NCI-H345 treated with DMSO at 0.1 percent for 48 hours (cell line): ENCODE results near the gene AP1G2.
"Not testable (repeated sequence)": the region's sequence is repeated elsewhere in the genome, so short reads cannot be mapped to it uniquely, and the experiment has no call there.

Experiments
- DNase-seq: peaks from one replicate; lab custom pipeline; 2025; ENCODE audit not compliant: unreplicated experiment; lab: John Stamatoyannopoulos, UW

The AP1G2 gene

DNA sequence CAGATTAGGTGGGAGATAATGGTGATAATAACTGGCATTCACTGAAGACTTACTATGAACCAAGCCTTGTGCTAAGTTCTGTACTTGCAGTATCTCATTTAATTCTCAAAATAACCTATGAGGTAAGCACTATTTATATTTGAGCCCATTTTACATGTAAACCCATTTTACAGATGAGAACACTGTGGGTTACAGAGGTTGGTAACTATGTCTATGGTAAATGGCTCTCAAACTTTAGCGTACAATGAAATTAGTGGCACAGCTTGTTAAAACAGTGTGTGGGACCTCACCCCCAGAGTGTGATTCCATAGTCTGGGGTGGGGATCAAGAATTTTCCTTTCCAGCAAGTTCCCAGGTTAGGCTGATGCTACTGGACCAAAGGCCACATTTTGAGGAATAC, 33.2 kb upstream of the AP1G2 start:
- no peak for DNase-seq

- no peak for DNase-seq
These were observed 32.7 kb upstream of the AP1G2 start for GRCh38 chr14:23600322-23600707.

GRCh38 chr14:23594191-23594590, 26.6 kb upstream of the AP1G2 start:
- DNase-seq = not testable (repeated sequence)

DNA sequence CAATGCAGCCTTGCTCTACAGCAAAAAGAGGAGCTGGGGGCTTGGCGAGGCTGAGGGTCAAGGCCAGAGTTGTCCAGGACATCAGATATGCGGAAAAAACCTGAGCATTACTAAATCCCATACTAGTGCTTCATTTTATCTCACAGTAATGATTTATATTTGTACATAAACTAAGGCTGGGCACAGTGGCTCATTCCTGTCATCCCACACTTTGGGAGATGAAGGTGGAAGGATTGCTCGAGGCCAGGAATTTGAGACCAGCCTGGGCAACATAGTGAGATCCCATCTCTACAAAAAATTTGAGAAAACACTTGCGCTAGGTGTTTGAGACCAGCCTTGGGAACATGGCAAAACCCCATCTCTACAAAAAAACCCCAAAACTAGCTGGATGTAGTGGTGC, 22.6 kb upstream of the AP1G2 start:
- DNase-seq = no peak

DNA sequence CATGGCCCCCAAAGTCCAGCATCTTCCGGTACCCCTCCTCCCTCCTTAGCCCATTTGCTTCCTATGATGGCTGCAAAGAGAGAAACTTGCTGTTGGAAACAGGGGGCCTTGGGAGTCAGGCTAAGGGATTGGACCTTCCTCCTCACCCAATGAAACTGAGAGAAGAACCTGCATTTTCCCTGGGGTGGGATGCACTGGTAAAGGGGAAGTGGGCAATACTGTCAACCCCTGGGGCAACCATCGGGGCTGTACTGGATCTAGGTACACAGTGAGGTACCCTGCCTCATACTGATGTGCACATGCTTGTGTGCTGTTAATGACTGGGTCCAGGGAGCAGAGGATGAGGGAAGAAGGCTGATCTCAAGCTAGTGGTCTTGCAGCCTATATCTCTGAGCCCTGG, 22.0 kb upstream of the AP1G2 start:
- DNase-seq = no peak

DNA sequence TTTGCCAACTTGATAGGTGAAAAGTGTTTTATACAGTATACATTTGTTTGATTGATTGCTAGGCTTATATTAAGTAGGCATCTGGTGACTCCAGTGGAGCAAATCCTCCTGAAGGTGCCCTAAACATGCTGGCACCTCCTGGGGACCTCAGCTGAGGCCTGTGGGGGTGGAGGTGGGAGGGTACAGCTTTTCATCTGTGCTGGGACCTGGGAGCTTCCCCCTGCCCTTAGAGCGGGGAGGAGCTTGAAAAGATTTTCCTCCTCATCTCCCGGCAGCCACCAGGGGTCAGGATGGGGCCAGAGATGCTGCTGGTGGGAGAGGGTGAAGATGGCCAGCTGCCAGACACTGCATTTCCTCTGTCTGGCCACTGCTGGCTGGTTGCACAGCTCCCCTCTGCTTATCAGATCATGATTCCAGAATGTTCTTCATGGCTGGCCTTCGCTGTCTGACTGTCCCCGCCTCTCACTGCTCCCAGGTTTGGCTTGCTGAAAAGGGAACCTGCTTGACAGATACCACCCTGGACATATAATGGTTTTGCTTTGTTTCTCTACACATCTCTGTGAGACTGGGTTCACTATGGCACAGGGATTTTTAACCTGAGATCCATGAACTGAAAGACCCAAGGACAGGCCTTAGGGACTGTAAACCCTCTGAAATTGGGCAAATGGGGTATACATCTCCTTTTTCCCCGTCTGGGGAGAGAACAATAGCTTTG, 21.4 kb upstream of the AP1G2 start:
- DNase-seq = peak; percentile 68

DNA sequence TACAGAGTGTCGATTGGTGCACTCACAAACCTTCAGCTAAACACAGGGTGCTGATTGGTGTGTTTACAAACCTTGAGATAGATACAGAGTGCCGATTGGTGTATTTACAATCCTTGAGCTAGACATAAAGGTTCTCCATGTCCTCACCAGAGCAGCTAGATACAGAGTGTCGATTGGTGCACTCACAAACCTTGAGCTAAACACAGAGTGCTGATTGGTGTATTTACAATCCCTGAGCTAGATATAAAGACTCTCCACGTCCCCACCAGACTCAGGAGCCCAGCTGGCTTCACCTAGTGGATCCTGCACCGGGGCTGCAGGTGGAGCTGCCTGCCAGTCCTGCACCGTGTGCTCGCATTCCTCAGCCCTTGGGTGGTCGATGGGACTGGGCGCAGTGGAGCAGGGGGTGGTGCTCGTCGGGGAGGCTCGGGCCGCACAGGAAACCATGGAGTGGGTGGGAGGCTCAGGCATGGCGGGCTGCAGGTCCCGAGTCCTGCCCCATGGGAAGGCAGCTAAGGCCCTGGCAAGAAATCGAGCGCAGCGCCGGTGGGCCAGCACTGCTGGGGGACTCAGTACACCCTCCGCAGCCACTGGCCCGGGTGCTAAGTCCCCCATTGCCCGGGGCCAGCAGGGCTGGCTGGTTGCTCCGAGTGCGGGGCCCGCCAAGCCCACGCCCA, 17.1 kb upstream of the AP1G2 start:
- DNase-seq = not testable (repeated sequence)

- not testable (repeated sequence) for DNase-seq
These were observed 16.4 kb upstream of the AP1G2 start for GRCh38 chr14:23583761-23584526.

DNA sequence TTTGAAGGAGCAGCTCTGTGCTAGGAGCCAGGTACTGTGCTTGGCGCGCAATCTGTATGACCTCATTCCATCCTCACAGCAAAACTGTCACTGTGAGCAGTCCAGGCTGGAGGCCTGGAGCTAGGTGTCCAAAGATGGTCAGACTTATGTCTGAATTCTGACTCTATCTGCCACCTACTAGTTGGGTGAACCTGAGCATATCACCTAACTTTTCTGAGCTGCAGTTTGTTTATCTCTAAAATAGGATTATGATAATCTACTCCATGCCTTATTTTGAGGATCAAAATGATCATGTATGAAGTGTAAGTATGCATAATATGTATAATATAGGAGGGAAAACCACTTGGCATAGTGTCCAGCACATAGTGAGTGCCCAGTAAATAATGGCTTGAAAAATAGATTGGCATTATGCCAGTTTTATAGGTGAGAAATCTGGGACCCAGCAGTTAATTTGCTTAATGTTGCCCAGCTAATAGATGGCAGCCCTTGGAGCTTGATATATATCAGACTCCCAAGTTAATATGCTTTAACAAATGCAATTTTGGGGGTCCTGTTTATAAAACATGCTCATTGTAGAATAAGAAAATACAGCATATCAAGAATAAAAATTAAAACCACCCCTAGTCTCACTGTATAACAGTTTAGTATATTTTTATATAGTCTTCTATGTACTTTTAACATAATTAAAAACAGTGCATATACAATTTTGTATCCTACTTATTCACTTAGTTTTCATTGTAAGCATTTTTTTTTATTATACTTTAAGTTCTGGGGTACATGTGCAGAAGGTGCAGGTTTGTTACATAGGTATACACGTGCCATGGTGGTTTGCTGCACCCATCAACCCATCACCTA, 15.5 kb upstream of the AP1G2 start:
- no peak for DNase-seq

DNA sequence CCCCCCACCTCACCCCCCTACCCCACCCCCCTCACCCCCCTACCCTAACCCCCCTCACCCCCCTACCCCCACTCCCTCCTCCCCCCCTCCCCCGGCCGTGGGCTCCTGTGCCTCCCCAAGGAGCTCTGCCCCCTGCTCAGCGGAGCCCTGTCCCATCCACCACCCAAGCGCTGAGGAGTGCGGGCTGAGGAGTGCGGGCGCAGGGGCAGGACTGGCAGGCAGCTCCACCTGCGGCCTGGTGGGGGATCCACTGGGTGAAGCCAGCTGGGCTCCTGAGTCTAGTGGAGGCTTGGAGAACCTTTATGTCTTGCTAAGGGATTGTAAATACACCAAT, 13.3 kb upstream of the AP1G2 start:
- no peak for DNase-seq

- DNase-seq = no peak
These were observed 12.7 kb upstream of the AP1G2 start for GRCh38 chr14:23580152-23580926.

GRCh38 chr14:23579739-23580138, 12.1 kb upstream of the AP1G2 start:
- no peak for DNase-seq

DNA sequence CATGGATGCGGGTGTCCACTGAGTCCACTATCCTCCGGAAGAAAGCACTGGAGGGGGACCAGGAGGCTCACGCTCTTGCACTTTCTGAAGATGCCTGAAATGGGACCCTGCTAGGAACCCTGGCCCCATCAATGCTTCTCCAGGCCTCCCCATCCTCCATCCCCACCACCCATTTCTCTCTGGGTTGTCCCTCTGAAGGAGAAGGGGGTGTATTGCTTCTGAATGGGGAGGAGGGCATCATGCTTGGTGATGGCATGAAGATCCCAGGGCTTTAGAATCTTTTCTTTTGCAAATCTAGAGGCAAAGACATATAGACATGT, 11.7 kb upstream of the AP1G2 start:
- no peak for DNase-seq

DNA sequence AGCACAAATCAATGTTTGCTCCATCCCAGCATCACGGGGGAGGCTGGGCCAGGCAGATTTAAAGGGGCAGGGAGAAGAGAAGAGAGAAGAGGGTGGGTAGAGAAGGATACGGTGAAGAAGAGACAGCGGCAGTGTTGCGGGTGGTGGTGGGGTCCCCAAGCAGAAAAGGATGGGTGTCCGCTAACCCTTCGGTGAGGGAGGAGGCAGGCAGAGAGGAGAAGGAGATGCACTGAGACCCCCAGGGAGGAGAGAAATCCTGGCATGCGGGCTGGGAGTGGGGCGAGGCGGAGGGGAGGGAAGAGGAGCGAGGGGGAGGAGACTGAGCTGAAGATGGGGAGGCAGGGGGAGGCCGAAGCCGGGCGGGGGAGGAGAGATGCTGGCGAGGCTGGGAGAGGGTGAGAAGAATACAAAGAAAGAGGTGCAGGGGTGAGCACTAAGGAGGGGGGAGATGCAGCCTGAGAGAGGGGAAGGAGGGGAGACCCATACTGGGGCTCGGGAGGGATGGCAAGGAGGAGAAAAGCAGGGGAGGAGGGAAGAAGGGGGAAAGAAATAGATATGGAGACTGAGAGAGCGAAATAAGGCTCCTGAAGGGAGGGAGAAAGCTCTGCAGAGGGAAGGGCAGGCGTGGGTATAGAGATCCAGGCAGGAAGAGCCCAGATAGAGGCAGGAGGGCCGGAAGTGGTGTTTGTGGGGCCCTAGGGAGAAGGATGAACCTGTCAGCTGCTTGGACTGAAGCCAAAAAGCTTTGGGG, 11.1 kb upstream of the AP1G2 start, which contains the start of gene JPH4:
JPH4 (minus strand) TSS at position 231 of the 751 bp plus-strand sequence. CDS start 1,337 bp downstream, outside the sequence.
- no peak for DNase-seq

DNA sequence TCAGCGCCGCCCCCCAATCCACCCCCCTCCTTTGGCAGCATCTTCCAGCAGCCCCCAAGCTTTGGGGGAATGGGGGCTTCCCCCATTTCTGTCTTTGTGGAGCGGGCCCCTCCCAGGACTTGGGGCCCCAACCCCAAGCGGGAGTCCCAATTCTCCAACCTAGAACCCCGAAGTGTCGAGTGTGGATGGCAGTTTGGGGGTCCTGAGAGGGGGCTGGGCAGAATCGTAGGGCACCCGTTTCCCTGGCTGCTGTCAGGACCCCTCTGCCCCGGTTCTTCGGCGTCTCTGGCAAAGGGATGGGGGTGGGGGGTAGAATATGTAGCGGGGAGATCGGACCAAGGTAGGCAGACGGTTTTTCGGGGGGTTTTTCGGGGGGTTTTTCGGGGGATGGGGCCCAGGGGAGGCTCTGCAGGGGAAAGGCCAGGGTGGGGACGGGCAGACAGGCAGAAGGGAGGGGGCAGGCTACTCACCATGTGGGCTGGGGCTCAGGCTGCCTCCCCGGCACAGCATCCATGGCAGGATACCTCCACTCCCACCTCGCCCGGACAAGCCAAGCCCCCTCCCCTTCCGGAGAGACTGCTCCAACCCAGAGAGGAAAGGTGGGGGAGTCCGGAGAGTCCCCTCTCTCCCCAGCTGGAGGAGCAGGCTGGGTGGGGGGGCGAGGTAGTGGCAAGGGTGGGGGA, 10.3 kb upstream of the AP1G2 start:
- no peak for DNase-seq

GRCh38 chr14:23577004-23577681, 9.6 kb upstream of the AP1G2 start:
- DNase-seq = no peak

DNA sequence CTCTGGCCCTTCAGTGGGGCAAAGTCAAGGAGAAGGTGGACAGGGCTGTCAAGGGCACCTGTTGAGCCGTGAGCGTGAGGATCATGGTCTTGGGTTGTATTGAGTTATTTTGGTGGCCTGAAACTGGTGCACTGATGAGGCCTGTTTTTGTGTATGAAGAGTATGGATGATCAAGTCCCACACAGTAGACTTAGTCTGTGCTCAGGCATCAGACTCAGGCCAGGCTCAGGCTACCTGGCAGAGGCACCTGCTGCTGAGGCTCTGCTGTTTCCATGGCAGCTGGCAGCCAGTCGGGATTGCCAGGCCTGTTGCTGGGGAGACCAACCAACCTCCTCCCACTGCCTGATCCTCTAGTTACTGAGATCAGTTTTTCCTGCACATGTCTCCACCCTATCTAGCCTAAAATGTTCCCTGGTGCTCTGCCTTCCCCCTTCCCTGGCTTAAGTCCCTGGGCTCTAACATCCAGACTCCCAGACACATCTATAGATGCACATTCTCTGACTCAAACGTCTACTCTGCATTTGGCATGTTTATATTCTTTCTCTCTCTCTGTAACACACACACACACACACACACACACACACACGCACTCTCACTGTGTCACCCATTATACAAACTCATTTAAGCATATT, 5.9 kb upstream of the AP1G2 start:
- DNase-seq = peak; percentile 17

- no peak for DNase-seq
These were observed 5.2 kb upstream of the AP1G2 start for GRCh38 chr14:23572836-23573235.
